Muscle of arm (tissue), 12 donors: Measurements from ENCODE around the gene NUDT8. TPM values are rescaled to one million over a fixed set of nuclear protein-coding genes. Genes with fewer than 3 reads are reported as not detected.
A peak's percentile ranks its signal among the peaks of the same experiment; 100 is the strongest.
"Not testable (repeated sequence)": the region's sequence is repeated elsewhere in the genome, so short reads cannot be mapped to it uniquely, and the experiment has no call there.

Experiments
- DNase-seq: peaks from one replicate; pipeline ENCODE4 v3.0.0-alpha.2; 2013
- polyA plus RNA-seq, 12 donors: library from polyadenylated mRNA; unstranded; fragments of 120-200 nt; gene quantifications; one replicate each; pipeline ENCODE4 v1.2.1, GENCODE V29; 2013; ENCODE audit not compliant: insufficient read length in 12 of 12

Gene NUDT8
- polyA plus RNA-seq, 12 donors: 1.9 to 4.0 (median 3.2) TPM; not detected in 2

DNA sequence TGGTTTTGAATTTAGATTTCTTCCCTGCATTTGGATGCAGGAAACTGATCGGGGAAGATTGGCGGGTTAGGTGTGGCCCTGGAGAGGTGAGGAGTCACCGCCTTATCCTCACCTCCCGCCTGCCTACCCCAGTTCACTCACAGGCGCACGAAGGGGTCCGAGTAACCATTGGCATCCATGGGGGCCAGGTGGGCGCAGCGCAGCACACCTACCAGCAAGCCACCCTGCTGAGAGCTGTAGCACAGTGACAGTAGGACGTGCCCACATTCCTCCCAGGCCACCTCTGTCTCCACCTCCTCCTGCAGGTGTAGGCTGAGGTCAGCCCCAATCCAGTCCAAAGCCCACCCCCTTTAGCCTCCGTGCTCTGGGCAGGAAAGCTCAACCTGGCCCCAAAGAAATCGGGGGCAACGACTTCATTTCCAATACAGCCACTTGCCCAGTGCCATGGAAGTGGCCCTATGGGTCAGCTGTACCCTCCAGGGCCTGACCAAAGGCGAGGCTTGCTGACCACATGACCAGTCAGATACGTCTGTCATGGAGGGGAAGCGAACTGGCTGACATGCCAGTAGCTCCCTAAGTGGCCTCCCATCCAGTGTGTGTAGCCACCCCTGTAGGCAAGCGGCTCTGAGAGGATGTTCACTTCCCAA lies 16.3 kb downstream of the NUDT8 start:
- no peak for DNase-seq

DNA sequence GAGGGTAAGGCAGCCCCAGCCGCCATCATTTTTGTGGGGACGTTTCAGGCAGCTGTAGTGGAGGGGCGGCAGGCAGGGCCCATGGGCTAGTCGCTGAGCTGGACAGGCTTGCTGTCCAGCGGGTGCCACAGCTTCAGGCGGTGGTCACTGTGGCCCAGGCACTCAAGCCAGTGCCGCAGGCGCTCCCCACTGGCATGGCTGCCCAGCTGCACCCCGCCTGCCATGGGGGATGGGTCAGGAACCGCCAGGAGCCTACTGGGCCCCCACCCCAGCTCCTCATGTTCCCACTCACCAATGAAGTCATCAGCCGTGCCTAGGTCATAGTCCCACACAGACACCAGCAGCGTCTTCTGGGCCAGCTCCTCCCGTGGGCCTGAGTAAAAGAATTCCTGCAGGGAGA lies 17.0 kb downstream of the NUDT8 start:
- DNase-seq: no peak

DNA sequence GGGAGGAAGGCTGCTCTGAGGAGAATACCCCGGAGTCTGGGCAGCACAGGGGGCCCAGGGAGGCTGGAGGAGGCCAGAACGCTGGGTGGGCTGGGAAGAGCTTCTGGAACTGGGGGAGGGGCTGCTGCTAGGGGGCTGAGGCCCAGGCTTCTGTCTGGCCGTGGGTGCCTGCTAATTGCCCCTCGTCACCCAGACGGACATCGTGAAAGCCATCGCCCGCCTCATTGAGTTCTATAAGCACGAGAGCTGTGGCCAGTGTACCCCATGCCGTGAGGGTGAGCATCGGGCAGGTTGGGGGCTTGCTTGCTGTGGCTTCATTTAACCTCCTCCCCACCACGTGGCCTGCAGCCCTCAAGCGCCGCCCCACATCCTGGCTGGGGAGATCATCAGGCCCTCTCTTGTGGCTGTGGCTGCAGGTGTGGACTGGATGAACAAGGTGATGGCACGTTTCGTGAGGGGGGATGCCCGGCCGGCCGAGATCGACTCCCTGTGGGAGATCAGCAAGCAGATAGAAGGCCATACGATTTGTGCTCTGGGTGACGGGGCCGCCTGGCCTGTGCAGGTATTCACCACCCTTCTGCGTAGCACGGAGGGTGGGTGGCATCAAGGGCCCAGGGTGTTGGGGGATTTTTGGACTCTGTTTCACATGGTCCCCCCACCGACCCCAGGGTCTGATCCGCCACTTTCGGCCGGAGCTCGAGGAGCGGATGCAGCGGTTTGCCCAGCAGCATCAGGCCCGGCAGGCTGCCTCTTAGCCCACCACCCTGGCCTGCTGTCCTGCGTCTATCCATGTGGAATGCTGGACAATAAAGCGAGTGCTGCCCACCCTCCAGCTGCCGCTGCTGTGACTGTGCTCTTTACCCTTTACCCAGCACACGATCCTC lies 17.8 kb downstream of the NUDT8 start:
- DNase-seq: no peak

DNA sequence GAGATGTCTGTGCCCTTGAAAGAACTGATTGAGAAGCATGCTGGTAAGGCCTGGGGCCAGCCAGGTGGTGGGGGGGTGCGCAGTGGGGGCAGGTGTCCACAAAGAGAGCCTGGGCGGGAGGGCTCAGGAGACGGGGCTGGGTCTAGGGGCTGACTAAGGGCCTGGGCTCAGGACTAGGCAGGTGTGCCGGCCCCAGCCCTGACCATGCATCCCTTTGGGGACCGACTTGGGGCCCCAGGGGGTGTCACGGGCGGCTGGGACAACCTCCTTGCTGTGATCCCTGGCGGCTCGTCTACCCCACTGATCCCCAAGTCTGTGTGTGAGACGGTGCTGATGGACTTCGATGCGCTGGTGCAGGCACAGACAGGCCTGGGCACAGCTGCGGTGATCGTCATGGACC lies 18.6 kb downstream of the NUDT8 start:
- no peak for DNase-seq

DNA sequence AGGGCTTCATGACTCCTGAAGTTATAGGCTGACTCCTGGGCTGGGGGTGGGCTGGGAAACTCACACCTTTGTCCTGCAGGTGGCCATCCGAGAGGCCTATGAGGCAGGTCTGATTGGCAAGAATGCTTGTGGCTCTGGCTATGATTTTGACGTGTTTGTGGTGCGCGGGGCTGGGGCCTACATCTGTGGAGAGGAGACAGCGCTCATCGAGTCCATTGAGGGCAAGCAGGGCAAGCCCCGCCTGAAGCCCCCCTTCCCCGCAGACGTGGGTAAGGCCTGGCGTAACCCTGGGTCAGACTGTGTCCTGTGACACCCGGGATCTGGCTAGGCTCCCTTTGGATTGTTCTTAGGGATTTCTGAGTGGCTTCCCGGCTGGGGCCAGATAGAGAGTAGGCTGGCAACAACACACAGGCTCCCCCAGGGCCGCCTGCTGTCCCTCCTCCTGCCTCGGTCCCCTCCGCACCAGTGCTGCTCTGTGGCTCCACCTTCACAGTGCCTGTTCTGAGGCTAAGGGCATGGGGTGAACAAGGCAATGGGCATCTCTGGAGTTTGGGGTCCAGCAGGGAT lies 19.4 kb downstream of the NUDT8 start:
- DNase-seq: no peak

DNA sequence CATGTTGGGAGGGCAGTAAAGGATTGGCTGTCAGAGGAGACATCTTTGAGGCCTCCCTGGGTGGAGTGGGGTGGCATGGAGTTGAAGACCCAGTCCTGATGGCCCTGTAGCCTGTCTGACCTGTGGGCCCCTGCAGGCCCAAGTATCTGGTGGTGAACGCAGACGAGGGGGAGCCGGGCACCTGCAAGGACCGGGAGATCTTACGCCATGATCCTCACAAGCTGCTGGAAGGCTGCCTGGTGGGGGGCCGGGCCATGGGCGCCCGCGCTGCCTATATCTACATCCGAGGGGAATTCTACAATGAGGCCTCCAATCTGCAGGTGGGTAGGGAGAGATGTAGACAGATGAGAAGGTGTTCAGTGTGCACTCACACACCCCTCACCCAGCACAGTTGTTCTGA lies 20.4 kb downstream of the NUDT8 start:
- DNase-seq: no peak

DNA sequence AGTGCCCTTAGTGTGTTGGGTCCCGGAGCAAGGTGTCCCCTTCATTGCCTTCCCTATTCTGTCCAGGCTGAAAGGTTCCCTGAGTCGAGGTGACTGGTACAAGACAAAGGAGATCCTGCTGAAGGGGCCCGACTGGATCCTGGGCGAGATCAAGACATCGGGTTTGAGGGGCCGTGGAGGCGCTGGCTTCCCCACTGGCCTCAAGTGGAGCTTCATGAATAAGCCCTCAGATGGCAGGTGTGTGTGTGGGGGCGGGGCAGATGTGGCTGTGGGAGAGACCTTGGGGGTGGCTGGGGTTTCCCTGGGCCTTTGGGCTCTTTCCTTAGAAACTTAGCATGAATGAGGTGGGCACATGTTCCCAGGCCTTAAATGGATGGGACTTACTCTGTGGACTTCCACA lies 21.3 kb downstream of the NUDT8 start:
- no peak for DNase-seq

DNA sequence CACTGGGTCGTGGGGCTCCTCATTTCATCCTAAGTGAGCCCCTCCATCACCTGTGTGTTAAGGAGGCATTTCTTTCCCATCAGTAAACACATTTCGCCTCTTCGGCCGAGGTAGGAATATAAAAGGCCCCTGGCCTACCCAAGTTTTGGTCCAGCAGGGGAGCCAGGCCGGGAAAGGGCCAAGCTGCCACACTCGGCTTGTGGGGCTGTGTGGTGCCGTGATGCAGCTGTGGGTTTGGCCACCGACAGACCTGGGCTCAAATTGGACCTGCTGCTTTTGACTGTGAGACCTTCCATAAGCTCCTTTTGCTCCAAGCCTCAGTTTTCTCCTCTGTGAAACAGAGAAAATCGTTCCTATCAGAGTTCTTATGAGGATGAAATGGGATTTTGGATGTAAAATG lies 22.2 kb downstream of the NUDT8 start:
- no peak for DNase-seq

DNA sequence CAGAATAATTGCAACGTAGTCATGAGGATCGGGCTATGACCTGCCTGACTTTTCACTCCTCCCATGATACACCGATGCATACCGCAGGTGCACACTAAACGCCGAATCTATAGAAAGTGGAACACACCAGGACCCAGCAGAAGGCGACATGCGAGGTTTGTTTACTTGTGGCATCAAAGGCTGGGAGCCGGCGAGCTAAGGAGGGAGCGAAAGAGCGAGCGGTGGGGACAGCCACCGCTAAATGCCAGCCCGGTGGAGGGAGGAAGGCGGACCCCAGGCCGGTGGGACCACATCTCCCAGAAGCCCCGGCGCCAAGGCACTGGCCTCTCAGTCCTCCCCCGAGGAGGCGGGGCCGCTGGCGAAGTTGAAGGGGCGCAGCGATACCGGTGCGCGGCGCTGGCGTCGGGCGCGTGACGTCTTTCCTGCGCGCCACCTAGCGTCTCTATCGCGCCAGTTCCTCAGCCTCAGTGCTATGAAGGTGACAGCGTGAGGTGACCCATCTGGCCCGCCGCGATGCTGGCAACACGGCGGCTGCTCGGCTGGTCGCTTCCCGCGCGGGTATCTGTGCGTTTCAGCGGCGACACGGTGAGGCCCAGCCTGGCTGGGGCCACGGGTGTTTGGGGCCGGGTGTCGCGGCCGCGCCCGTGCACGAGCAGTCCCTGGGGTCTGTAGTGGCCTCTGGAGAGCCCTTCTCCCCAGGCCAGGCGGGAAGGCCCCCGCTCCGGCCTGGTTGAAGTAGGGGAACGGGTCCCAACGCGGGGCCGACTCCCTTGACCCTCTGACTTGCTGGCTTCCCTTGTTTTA lies 23.0 kb downstream of the NUDT8 start, which contains the start of gene NDUFV1:
NDUFV1 (plus strand) TSS at position 445 of the 804 bp plus-strand sequence; CDS start at position 514, 69 bp downstream.
- peak; percentile 97 for DNase-seq

DNA sequence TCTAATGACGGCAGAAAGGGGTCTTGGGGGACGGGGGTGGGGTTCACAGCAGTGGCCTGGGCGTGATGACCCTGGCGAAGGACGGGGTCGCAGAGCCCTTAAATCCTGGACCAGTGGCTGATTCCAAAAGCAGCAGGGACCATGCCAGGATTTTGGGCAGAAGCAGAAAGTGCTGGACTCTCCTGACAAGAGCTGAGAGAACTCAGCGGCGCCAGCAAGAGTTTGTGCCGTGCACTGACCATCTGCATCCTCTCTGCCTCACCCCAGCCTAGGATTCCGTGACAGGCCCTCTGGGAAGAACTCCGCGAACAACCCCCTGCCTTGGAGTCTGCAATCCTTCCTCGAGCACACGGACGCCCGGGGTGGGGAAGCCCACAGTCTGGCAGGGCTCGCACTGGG lies 23.6 kb downstream of the NUDT8 start:
- no peak for DNase-seq

DNA sequence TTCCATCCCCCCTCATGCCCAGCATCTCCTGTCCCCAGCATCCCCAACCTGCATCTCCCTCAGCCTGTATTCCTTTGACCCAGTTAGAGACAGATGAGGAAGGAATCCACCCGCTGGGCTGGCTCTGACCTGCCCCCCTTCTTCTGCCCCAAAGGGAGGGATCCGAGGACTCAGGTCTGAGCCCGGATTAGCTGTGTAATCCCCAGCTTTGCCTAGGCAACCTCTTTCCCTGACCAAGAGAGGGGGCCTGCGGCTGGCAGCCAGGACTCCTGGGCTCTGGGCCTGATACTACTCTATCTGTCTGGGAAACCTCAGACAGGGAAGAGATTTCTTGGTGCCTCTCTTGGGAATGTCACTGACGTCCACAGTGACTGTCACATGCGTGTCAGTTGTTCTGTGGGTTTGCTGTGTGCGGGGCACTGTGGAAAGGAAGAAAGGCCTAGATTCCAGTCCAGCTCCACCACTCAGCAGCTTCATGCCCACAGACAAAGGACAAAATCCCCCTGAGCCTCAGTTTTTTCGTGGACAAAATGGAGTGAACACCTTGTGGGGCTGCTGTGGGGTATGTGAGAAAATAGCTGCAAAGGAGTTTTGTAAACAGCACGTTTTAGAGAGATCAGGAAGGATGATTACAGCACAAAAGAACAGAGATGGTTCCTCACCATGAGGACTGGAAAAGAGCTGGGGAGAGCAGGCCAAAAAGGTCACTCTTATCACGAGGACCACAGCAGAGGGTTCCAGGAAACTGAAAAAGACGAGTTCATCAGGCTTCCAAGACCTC lies 24.3 kb downstream of the NUDT8 start:
- DNase-seq: no peak

DNA sequence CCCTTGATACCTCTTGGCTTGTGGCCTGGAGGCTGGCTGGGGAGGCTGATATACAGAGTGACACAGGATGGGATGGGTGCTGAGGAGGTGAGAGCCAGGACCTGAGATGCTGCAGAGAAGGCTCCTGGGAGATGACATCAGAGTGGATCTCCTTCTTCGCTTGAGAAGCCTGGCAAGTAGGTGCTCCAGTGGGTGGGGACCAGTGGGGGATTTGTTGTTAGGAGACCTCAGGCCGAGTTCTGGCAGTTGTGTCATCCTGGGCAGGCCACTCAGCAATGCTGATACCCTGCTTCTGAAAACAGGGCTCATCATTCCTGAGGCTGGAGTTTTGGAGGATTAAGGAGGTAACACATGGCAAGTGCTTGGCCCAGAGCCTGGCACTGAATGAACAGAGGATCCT lies 24.9 kb downstream of the NUDT8 start:
- DNase-seq: no peak

DNA sequence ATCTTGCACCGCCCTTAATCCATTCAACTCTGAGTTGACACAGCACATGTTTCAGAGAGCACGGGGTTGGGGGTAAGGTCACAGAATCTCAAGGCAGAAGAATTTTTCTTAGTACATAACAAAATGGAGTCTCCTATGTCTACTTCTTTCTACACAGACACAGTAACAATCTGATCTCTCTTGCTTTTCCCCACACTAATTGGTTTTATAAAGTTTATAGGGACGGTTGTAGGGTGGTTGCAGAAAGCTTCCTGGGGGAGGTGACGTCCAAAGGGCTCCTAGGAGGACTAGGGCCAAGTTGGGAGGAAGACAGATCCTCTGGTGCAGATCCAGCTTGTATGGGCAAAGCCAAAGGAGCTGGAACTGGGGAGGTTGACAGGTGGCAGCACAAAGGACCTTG lies 25.6 kb downstream of the NUDT8 start:
- DNase-seq: not testable (repeated sequence)

DNA sequence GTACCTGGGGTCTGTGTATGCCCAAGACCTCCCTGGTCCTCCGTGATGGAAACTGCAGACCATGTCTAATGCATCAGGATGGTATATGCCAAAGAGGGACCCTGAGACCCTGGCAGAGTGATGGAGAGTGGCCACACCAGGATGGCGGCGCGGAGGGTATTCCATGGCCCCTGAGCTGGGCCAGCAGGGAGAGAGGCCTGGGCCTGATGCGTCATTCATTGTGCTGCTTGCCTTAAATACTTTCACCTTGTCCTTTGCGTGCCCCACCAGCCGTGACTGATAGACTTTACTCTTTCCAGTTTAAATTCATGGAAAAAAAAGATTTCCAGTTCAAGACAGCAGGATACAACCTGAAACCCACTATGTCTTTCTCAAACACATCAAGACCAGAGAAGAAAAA lies 28.6 kb downstream of the NUDT8 start:
- no peak for DNase-seq

DNA sequence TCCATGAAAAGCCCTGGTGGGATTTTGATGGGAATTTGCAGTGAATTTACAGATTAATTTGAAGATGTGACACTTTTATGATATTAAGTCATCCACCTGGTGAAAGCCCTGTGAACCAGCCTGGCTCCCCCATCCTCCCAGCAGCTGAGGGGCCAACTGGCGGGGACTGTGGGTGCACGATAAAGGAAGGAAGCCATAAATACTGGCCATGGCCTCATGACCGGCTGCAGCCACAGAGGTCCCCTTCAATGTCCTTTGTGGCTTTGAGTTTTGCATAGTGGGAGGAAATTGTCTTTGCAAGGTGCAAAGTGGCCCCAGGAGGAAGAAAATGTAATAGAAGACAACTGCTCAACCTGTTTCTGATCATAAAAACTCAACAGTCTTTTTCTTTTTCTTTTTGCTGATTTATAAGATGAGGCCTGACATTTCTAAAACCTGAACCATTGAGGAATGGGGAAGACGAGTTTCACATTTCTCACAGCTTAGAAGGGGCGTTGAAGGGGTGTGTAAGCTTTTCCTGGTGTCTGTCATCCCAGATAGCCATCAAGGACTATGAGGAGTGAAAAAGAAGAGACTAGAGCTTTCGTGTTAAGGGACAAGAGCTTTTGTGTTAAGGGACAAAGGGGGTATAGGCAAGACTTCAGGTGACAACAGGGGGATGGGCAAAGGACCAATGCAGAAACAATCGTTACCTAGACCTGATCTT lies 29.3 kb downstream of the NUDT8 start:
- no peak for DNase-seq

DNA sequence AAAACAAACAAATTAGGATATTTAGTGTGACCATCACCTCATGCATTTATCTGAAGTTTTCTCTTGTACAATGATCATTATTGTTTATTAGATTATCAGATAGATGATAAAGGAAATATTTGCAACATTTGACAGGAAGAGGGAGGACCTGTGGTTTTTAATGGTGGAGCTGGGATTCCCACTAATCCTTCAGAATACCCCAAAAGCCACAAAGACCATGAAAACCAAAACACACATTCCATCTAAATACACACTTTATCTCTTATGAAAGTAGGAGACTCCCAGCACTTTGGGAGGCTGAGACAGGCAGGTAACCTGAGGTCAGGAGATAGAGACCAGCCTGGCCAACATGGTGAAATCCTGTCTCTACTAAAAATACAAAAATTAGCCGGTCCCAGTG lies 30.6 kb downstream of the NUDT8 start:
- DNase-seq: no peak

DNA sequence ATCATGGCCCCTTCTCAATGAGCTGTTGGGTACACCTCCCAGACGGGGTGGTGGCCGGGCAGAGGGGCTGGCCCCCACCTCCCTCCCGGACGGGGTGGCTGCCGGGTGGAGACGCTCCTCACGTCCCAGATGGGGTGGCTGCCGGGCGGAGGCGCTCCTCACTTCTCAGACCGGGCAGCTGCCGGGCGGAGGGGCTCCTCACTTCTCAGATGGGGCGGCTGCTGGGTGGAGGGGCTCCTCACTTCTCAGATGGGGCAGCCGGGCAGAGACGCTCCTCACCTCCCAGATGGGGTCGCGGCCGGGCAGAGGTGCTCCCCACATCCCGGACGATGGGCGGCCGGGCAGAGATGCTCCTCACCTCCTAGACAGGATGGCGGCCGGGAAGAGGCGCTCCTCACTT lies 31.8 kb downstream of the NUDT8 start:
- DNase-seq: not testable (repeated sequence)

DNA sequence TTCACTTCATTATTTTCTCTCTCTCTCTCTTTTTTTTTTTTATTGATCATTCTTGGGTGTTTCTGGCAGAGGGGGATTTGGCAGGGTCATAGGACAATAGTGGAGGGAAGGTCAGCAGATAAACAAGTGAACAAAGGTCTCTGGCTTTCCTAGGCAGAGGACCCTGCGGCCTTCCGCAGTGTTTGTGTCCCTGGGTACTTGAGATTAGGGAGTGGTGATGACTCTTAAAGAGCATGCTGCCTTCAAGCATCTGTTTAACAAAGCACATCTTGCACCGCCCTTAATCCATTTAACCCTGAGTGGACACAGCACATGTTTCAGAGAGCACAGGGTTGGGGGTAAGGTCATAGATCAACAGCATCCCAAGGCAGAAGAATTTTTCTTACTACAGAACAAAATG lies 32.3 kb downstream of the NUDT8 start:
- not testable (repeated sequence) for DNase-seq

DNA sequence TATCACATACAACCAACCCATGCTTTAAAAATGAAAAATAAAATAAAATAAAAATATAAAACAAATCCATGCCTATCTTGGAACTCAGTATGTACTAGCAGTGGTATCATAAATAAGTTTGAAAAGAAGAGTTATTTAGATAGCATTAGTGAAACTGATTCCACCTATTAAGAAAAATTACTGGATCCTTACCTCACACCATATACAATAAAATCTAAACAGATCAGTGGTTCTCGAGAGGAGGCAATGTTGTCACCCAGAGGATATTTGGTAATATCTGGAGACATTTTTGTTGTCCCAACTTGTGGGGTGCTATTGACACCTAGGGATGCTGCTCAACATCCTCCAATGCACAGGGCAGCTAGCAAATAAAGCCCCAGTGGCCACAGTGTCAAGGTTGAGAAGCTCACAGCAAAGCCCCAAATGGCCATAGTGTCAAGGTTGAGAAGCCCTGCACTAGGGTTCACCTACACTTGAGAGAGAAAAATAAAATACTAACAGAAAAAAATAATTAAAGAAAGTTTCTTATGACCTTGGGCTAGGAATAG lies 32.9 kb downstream of the NUDT8 start:
- no peak for DNase-seq

DNA sequence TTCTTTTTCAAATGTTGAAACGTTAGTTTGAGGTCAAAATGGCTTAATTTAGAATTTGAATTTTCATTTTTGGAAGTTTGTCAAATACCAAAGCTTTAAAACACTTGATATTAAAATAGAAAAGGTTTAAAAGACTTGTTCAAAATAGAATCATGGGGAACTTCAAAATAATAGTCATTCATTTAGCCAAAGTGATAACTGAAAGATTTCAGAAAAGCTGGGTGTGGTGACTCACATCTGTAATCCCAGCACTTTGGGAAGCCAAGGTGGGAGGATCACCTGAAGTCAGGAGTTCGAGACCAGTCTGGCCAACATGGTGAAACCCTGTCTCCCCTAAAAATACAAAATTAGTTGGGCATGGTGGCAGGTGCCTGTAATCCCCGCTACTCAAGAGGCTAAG lies 35.3 kb downstream of the NUDT8 start:
- no peak for DNase-seq
